ENCODE results near the gene HDAC2.

HDAC2 gene

DNA sequence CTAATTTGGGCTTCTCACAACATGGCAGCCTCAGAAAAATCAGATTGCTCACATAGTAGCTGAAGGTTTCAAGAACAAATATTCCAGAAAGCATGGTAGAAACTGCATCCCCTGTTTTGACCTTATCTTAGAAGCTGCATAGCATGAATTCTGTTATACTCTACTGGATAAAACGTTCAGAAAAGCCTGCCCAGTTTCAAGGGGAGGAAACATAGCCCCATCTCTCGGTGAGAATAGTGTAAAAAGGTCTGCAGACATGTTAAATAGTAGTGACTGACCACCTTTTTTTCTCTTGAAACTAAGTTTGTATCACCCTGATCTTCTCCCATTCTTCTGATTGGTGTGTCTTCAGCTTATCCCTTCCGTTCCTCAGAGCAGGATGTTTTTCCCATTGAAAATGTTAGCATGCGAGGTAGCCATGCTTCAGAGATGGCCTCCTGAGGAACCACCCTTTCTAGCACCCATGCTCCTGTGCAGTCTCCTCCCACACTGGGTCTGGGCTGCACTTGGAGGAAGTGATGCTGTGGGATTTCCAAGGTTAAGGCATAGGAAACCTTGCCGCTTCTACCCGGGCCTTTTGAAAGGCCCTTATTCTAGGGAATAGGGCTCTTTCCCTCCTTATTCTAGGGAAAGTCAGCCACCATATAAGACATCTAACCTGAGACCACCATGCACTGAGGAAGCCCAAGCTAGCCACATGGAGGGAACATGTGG, 63.7 kb downstream of the HDAC2 start:
- DNase-seq = no peak

DNA sequence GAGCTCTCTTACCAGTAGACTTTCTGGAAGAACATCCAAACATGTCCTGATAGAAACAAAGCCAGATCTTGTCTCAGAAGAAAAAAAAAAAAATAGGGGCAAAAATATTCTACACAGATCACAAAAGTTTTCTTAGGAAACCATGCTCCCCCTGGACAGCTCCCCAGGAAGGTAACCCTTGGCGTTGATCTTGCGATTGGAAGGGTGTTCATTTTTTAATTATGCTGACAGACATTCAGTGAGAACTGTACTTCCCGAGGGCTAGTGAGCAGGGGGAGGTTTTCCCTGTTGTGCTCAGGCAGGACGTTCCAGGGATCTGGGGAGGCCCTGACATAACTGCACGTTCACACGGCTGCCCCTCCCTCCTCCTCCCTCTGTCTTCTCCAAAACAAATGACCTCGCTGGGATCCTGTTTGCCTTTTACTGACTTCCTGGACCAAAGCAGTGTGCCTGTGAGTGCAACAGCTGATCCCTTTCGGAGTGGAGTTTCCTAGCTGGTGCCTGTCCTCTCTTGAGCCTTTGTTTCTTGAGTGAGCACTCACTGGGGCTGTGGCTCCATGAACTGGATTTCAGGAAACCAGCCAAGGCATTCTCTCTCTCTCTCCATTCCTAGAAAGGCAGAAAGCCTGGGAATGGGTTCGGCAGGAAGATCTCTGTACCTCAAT, 67.2 kb downstream of the HDAC2 start:
- no peak for DNase-seq

DNA sequence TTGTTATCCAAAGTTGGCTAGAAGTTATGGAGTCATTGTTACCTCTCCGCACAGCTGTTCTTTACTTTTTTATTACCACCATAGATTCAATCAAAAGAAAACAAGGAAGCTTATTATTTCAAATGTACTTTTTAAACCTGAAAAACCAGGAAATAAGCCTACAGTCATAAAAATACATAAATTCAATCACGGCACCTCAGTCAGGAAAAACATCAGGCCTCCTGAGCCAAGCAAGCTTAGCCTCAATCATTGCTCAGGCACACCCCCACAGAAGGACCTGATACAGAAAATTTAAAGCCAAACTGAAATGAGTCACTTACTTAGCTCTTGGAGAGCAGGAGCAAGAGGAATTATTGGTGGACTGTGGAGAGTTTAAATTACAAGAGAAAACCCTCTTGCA, 69.5 kb downstream of the HDAC2 start:
- no peak for DNase-seq

DNA sequence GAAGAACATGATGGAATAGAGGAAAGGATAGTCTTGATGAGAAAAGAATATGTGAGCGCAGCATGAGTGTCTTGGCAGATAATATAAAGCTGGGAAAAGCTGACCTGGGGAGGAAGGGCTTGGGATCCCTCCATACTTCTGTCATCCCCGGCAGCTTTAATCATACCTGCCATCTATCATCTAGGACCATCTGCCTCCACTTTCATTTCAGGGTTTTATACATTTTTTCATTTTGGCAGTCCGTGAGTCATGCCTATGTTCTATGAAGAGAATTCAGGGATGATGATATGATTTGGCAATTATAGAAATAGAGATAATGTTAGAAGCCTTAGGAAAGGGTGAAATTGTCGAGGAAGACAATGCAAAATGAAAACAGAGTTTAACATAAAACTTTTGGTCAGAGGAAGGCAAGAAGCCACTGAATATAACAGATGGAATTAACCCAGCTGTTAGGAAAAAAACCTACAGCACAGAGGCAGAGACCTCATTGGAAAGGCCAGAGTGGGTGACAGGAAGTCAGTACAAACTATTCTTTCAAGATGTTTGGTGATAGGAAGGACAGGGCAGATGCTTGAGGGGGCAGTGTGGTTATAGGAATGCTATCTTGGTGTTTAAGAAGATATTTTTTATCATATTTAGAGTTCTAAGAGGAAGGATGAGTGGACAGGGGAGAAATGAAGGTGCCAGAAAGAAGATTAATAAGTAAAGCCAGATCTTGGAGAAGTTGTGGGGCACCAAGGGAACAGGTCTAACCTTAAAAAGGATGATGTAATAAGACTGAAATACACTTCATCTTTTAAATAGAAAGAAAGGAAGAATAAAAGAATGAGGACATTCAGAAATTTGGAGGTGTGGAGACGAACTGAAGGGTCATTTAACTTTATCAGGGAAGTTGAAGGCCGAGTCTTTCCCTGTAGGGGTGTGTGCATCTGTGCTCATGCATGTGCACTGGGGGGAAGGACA, 76.0 kb downstream of the HDAC2 start:
- DNase-seq = no peak

DNA sequence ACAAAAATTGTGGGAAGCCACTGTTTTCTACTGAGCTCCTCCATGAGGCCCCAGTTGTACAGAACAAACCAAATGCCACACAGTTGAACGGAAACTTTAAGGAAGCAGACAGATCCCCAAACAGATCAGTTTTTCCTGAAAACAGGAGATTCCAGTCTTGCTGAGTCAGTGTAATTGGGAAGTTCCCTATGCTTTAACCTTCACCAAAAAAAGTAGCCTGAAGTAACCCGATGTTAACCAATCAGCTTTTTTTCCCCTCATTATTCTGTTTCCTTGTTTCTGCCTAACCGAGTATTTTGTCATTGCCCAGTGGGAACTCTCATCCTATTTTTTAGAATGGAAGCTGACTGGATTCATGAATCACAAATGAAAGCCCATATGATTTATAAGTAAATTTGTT, 77.1 kb downstream of the HDAC2 start:
- no peak for DNase-seq

DNA sequence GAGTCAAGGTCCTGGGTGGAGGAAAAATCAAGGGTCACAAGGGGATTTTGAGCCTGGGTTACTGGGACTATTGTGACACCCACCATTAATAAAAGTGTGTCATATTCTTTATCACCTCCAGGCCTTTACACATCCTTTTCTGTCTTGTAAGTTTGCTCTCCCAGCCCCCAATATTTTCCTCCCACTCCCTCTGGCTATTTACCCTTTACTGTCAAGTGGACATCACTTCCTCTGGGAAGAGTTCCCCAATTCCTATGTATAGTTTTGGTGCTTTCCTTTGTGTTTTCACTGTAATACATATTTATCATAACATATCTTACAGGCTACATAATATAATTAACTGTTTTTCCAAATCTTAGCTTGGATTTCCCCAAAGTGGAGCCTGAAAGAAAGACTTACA, 77.5 kb downstream of the HDAC2 start:
- DNase-seq = no peak

DNA sequence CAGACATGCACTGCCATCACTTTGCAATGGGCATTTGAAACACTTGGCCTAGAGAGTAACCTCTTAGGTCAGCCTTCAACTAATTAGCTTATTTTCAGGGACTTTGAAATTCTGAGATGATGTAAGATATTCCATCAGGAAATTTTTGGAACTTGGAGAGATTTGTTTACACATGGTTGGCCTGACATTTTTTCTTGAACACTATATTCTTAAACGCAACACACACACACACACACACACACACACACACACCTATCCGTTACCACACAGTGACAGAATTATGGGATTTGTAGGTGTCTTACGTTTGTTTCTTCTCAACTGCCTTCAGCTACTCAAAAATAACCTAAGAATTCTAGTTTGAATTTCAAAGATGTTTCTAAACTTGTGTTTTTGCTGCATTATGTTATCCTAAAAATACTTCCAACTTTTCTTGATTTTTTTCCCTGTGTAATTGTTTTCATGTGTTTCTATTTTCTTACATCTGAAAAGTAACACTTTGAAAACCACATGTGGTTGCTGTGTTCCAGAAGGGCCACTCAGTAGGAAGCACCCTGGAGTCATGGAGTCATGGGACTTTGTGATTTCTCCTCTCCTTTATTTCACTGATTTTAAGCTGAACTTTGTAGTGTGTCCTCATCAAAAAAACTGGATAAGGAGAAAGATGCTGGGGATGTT, 81.9 kb downstream of the HDAC2 start:
- no peak for DNase-seq

DNA sequence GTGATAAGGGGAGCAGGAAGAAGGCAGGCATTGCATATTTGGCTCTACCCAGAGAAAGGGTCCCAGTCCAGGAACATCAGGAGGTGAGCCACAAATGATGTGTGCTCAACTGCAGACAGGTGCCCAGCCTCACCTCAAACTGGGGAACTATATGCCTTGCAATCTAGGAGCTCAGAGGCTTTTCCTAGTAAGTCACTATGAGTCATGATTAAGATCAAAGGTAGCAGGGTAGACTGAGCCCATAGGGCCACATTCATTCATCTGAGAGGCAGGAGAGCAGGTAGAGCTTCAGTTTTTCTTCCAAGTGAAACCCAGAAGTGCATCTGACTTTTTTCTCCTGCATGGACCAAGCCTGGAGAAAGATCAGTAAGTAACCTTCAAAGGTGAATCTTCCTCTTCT, 82.5 kb downstream of the HDAC2 start:
- DNase-seq = no peak

DNA sequence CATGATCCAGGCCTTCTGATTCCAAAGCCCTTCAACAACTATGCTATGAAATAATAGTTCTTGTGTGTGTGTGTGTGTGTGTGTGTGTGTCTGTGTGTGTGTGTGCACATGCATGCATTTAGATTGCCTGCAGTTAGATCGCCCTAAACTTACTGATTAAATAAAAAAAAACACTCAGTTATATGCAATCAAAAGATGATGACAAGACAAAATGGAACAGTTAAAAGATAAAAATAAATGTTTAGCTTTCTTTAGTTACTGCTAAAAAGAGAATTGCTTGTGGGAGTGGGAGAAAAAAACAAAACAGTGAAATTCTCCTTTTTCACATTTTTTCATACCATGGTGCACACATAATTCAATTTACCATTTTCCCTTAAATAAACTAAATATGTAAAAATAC, 84.4 kb downstream of the HDAC2 start:
- DNase-seq = no peak

DNA sequence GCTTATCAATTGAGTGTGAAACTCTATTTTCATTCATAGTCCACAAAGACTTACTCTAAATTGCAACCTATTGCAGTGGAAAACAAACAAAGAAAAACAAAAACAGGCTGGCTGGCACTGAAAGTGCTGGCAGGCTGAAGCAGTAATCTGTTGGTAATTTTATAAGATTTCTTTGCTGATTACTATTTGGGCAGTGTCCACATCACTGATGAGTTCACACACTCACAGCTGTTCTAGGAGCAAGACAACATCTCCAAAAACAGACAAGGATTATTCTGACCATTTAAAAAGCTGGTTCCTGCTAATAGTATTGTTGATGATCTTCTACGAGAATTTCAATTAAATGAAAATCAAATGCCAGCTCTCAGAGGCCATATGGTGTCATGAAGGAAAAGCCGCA, 86.9 kb downstream of the HDAC2 start:
- no peak for DNase-seq

Measured in activated CD4-positive, alpha-beta T cell treated with anti-CD3 and anti-CD28 coated beads, Interleukin-10, Interleukin-2, amounts not matched to agents 100 ng/mL and 50 ng/mL, durations not matched to agents 16 hours and 8 hours (primary cell).